ENCODE data around the gene RDH12.
A peak's percentile ranks its signal among the peaks of the same experiment; 100 is the strongest.

Gene RDH12

DNA sequence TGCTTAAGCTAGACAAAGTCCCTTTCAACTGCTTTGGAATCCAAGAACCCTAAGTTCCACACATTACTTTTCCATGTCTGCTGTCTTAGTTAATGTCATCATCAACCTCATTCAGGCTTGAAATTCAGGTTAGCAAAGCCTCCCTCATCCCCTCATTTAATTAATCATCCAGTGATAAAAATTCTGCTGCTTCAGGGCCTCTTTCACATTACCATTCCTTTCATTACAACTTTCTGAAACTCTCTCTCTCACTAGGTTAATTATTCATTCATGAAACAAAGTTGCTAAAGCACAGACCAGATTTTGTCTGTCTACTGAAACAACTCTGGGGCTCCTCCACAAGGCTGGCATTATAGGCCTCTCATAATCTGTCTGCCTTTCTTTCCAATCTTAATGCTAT lies 17.8 kb upstream of the RDH12 start:
- no peak for TF ChIP-seq CTCF (conservative IDR thresholded peaks at IDR 0.05; ENCODE audit: low read depth, low read length)
- no peak overlapping the region for H3K4me3 ChIP-seq (ENCODE audit: low read depth, low read length)
- DNase-seq (ENCODE audit: low read depth) = no peak

DNA sequence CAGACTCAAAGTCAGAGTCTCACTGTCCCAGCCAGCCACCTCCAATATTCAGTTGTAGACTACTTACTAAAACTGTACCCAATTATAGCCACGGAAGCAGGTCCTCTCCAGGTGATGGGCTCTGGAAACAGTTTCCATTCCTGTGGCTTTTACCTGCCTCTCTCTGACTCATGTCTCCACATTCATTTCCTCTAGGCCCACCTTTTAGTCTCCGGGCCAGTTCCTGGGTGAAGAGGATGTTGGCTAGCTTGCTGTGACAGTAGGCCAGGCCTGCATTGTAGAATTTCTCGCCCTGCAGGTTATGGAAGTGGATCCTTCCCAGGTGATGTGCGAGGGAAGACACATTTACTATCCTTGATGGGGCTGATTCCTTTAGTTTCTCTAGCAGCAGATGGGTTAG lies 11.7 kb upstream of the RDH12 start:
- no peak overlapping the region for H3K4me3 ChIP-seq (ENCODE audit: low read depth, low read length)
- DNase-seq (ENCODE audit: low read depth) = no peak
- no peak for TF ChIP-seq CTCF (conservative IDR thresholded peaks at IDR 0.05; ENCODE audit: low read depth, low read length)

DNA sequence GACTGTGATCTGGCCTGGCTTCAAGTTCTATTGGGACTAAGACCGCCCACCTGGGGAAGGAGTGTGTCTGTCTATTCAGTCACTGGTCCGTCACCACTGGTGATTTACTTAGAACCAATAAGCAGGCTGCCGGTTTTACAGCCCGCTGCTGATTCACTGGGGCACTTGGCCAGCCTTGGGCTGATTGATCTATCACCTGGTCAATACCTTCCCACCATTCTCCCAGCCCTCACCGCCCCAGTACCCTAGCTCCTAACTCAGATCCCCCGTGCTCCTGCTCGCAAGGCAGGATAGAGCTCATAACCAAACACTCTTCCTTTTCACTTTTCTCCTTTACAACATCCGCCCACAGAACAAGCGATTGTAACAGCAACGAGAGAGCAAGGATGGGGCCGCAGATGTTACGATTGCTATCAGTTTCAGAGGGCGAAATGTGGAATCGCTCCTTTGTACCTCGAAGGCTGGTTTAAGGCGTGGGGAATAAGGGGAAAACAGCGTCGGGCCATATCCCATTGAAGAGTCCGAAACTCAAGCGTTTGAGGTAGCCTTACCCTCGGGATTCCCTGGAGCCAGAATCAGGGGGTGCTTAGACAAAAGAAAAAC lies 6.8 kb upstream of the RDH12 start:
- H3K4me3 ChIP-seq (ENCODE audit: low read depth, low read length) = peak overlapping the region; percentile 92
- no peak for TF ChIP-seq CTCF (conservative IDR thresholded peaks at IDR 0.05; ENCODE audit: low read depth, low read length)
- peak; percentile 95 for DNase-seq (ENCODE audit: low read depth)

- TF ChIP-seq CTCF (conservative IDR thresholded peaks at IDR 0.05; ENCODE audit: low read depth, low read length) = no peak
- peak; percentile 92 for DNase-seq (ENCODE audit: low read depth)
- peak within 1 kb of the TSS; percentile 92 for H3K4me3 ChIP-seq (ENCODE audit: low read depth, low read length)
These were observed 6.2 kb upstream of the RDH12 start, which contains the start of gene RDH11 for GRCh38 chr14:67695394-67695949. TSS of gene RDH11 (minus strand) at chr14:67695764. CDS start at chr14:67695703, 61 bp downstream.

GRCh38 chr14:67697006-67697405 lies 4.7 kb upstream of the RDH12 start:
- TF ChIP-seq CTCF (conservative IDR thresholded peaks at IDR 0.05; ENCODE audit: low read depth, low read length) = no peak
- no peak for DNase-seq (ENCODE audit: low read depth)
- H3K4me3 ChIP-seq (ENCODE audit: low read depth, low read length) = no peak overlapping the region

GRCh38 chr14:67698179-67698578 lies 3.5 kb upstream of the RDH12 start:
- no peak for DNase-seq (ENCODE audit: low read depth)
- no peak for TF ChIP-seq CTCF (conservative IDR thresholded peaks at IDR 0.05; ENCODE audit: low read depth, low read length)
- no peak overlapping the region for H3K4me3 ChIP-seq (ENCODE audit: low read depth, low read length)

DNA sequence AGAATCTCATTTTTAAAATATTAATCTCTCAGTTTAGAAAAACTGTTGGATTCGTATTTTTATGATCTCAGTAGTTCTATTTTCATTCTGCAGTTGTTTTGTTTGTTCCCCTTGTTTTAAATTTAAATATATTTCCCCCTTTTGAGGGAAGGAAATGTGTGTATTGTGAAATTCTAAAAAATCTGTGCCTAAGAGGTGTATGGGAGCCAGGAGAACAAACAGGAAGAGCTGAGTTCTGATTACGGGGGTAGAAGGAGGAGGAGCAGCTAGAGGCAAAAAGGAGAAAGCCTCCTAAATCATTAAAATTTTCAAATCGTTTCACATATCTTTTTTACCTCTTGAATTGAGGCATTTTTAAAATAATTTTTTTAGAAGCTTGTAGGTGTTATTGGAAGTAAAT lies 2.3 kb downstream of the RDH12 start:
- H3K4me3 ChIP-seq (ENCODE audit: low read depth, low read length) = no peak overlapping the region
- TF ChIP-seq CTCF (conservative IDR thresholded peaks at IDR 0.05; ENCODE audit: low read depth, low read length) = no peak
- DNase-seq (ENCODE audit: low read depth) = no peak
